NCI-H1694 treated with DMSO at 0.1 percent for 48 hours (cell line): Measurements from ENCODE around the gene GPER1.

ENCODE experiments used
- DNase-seq: peaks from one replicate; lab custom pipeline; 2025; lab: John Stamatoyannopoulos, UW

The GPER1 gene

GRCh38 chr7:1054438-1054837 lies 33.5 kb upstream of the GPER1 start:
- DNase-seq, result no peak

- peak; percentile 61 for DNase-seq
Measured at GRCh38 chr7:1054861-1055450, 33.0 kb upstream of the GPER1 start.

GRCh38 chr7:1055491-1055955 lies 32.4 kb upstream of the GPER1 start:
- no peak for DNase-seq

- DNase-seq, result peak; percentile 33
Measured at GRCh38 chr7:1055956-1056784, 31.7 kb upstream of the GPER1 start.

- DNase-seq, result no peak
Measured at GRCh38 chr7:1056785-1057410, 31.0 kb upstream of the GPER1 start.

- DNase-seq, result peak; percentile 29
Measured at GRCh38 chr7:1057416-1058291, 30.3 kb upstream of the GPER1 start.

GRCh38 chr7:1058311-1058710 lies 29.6 kb upstream of the GPER1 start:
- DNase-seq, result no peak

- no peak for DNase-seq
Measured at GRCh38 chr7:1058821-1059199, 29.1 kb upstream of the GPER1 start.

GRCh38 chr7:1059200-1060091 lies 28.5 kb upstream of the GPER1 start:
- DNase-seq, result no peak

GRCh38 chr7:1060315-1061072 lies 27.4 kb upstream of the GPER1 start:
- DNase-seq, result no peak

- no peak for DNase-seq
Measured at GRCh38 chr7:1061180-1061579, 26.7 kb upstream of the GPER1 start.

- DNase-seq, result no peak
Measured at GRCh38 chr7:1062296-1063294, 25.3 kb upstream of the GPER1 start.

- no peak for DNase-seq
Measured at GRCh38 chr7:1063361-1063760, 24.6 kb upstream of the GPER1 start.

- no peak for DNase-seq
Measured at GRCh38 chr7:1064581-1064980, 23.3 kb upstream of the GPER1 start.

GRCh38 chr7:1065263-1065584 lies 22.7 kb upstream of the GPER1 start:
- DNase-seq, result no peak

GRCh38 chr7:1065585-1066241 lies 22.2 kb upstream of the GPER1 start:
- peak; percentile 59 for DNase-seq

GRCh38 chr7:1066242-1066588 lies 21.7 kb upstream of the GPER1 start:
- DNase-seq, result no peak

GRCh38 chr7:1068013-1068412 lies 19.9 kb upstream of the GPER1 start:
- DNase-seq, result no peak

- DNase-seq, result no peak
Measured at GRCh38 chr7:1068619-1069018, 19.3 kb upstream of the GPER1 start.
